H1 (cell line): ENCODE measurements around the gene MBLAC1. TPM values are rescaled to one million over a fixed set of nuclear protein-coding genes. Genes with fewer than 3 reads are reported as not detected.
A peak's percentile ranks its signal among the peaks of the same experiment; 100 is the strongest.

ENCODE experiments used
- CTCF ChIA-PET: fragments of 300-600 bp; sonication (Branson Sonifier 250); formaldehyde crosslinking; loops from one replicate; lab custom pipeline; 2021; ENCODE audit not compliant: partially characterized antibody; lab: Charles Lee
- POLR2A ChIA-PET: fragments of 300-600 bp; sonication (Branson Sonifier 250); formaldehyde crosslinking; loops from one replicate; lab custom pipeline; 2021; ENCODE audit warnings: inconsistent platforms; ENCODE audit not compliant: partially characterized antibody; lab: Charles Lee
- DNase-seq, 2 experiments: peaks; one replicate each; pipeline versions ENCODE4 v3.0.0 to v3.0.0-alpha.2; 2010 to 2022; ENCODE audit warnings: low spot score in 2 of 2, low read depth in 1 of 2, mixed read lengths in 1 of 2
- FAIRE-seq: peaks from 2 replicates; lab custom pipeline; 2011; peaks lifted over from hg19 to GRCh38; lab: Jason Lieb, UNC
- H2AFZ ChIP-seq: 2 replicates; pipeline ENCODE4 v1.8.1; 2012; ENCODE audit warnings: low read length, inconsistent platforms
- H2AK5ac ChIP-seq: 2 replicates; pipeline ENCODE4 v1.6.1; 2013; ENCODE audit warnings: low read depth, low read length
- H2BK120ac ChIP-seq: replicated peaks from 2 replicates; pipeline ENCODE3; 2013; ENCODE audit warnings: low read depth, low read length, inconsistent platforms
- H2BK12ac ChIP-seq: 2 replicates; pipeline ENCODE4 v1.6.1; 2013; ENCODE audit warnings: low read depth, low read length
- H2BK15ac ChIP-seq: 2 replicates; pipeline ENCODE4 v1.6.1; 2013; ENCODE audit warnings: low read length
- H2BK20ac ChIP-seq: 2 replicates; pipeline ENCODE4 v1.6.1; 2013; ENCODE audit warnings: low read length
- H2BK5ac ChIP-seq: 2 replicates; pipeline ENCODE4 v1.6.1; 2013; ENCODE audit warnings: low read depth, low read length
- H3K14ac ChIP-seq: 2 replicates; pipeline ENCODE4 v1.6.1; 2013; ENCODE audit warnings: inconsistent platforms; ENCODE audit not compliant: insufficient read length
- H3K18ac ChIP-seq: 2 replicates; pipeline ENCODE4 v1.6.1; 2013; ENCODE audit warnings: low read length; ENCODE audit errors: extremely low read depth
- H3K23ac ChIP-seq: 2 replicates; pipeline ENCODE4 v1.6.1; 2013; ENCODE audit warnings: inconsistent platforms; ENCODE audit not compliant: insufficient read length
- H3K23me2 ChIP-seq: 2 replicates; pipeline ENCODE4 v1.6.1; 2013; ENCODE audit warnings: low read depth, low read length
- H3K27ac ChIP-seq: 2 replicates; pipeline ENCODE4 v1.6.1; 2011; ENCODE audit warnings: low read depth, low read length, inconsistent platforms
- H3K27me3 ChIP-seq, 4 experiments: replicated peaks in 1 of 4; 1 replicate in 1 of 4; 2 replicates in 3 of 4; pipeline versions ENCODE4 v1.6.1 to v1.8.1; 2011 to 2013; ENCODE audit warnings: low read length in 3 of 4, mild to moderate bottlenecking in 3 of 4, inconsistent platforms in 2 of 4, mixed read lengths in 2 of 4, moderate library complexity in 1 of 4; ENCODE audit not compliant: control insufficient read depth in 3 of 4, insufficient read depth in 3 of 4; ENCODE audit errors: extremely low read depth in 1 of 4
- H3K36me3 ChIP-seq, 4 experiments: 2 replicates each; pipeline versions ENCODE4 v1.6.1 to v1.8.1; 2011 to 2013; ENCODE audit warnings: mild to moderate bottlenecking in 4 of 4, low read length in 3 of 4, moderate library complexity in 2 of 4, control low read depth in 1 of 4, inconsistent platforms in 1 of 4; ENCODE audit not compliant: insufficient read depth in 4 of 4, control insufficient read depth in 2 of 4
- H3K4ac ChIP-seq: replicated peaks from 2 replicates; pipeline ENCODE3; 2013; ENCODE audit warnings: low read length, low read depth, mixed read lengths, inconsistent platforms; ENCODE audit not compliant: insufficient read length
- H3K4me1 ChIP-seq, 4 experiments: replicated peaks in 1 of 4; 1 replicate in 1 of 4; 2 replicates in 3 of 4; pipeline versions ENCODE4 v1.6.1 to v1.8.1; 2011 to 2013; ENCODE audit warnings: low read length in 3 of 4, inconsistent platforms in 2 of 4, mixed read lengths in 1 of 4; ENCODE audit not compliant: insufficient read depth in 4 of 4, control insufficient read depth in 3 of 4
- H3K4me2 ChIP-seq, 2 experiments: 2 replicates each; pipeline versions ENCODE4 v1.6.1 to v1.8.1; 2011 to 2013; ENCODE audit warnings: low read depth in 2 of 2, low read length in 2 of 2, control low read depth in 1 of 2, inconsistent platforms in 1 of 2, mild to moderate bottlenecking in 1 of 2; ENCODE audit not compliant: insufficient read depth in 1 of 2
- H3K4me3 ChIP-seq, 4 experiments: fragments of 200-600, 300-600 bp in 1 of 4; sonication (generic), shearing (Covaris generic), sonication (Bioruptor Twin) in 1 of 4; 2 replicates each; pipeline versions ENCODE4 v1.5.1 to v1.8.1; 2011 to 2016; ENCODE audit warnings: low read length in 4 of 4, low read depth in 3 of 4, control low read depth in 2 of 4, inconsistent platforms in 2 of 4, mild to moderate bottlenecking in 2 of 4, mixed read lengths in 1 of 4, moderate library complexity in 1 of 4; ENCODE audit not compliant: insufficient read depth in 2 of 4; ENCODE audit errors: extremely low read depth in 1 of 4
- H3K56ac ChIP-seq: replicated peaks from 2 replicates; pipeline ENCODE3; 2013; ENCODE audit warnings: low read depth, mild to moderate bottlenecking, mixed read lengths, low read length, inconsistent platforms; ENCODE audit not compliant: insufficient read length
- H3K79me1 ChIP-seq: 2 replicates; pipeline ENCODE4 v1.6.1; 2013; ENCODE audit warnings: low read depth, low read length, control low read depth
- H3K79me2 ChIP-seq, 2 experiments: 2 replicates each; pipeline versions ENCODE4 v1.6.1 to v1.8.1; 2012 to 2013; ENCODE audit warnings: low read length in 2 of 2, mild to moderate bottlenecking in 2 of 2, inconsistent platforms in 1 of 2; ENCODE audit not compliant: insufficient read depth in 2 of 2, control insufficient read depth in 1 of 2
- H3K9ac ChIP-seq, 4 experiments: replicated peaks in 1 of 4; 1 replicate in 1 of 4; 2 replicates in 3 of 4; pipeline versions ENCODE4 v1.6.1 to v1.8.1; 2011 to 2013; ENCODE audit warnings: low read depth in 3 of 4, low read length in 3 of 4, control low read depth in 2 of 4, mild to moderate bottlenecking in 2 of 4, moderate library complexity in 2 of 4, inconsistent platforms in 1 of 4; ENCODE audit errors: extremely low read depth in 1 of 4
- H3K9me3 ChIP-seq, 2 experiments: 2 replicates each; pipeline versions ENCODE4 v1.6.1 to v1.8.1; 2012 to 2013; ENCODE audit warnings: mild to moderate bottlenecking in 2 of 2, moderate library complexity in 2 of 2, control low read depth in 1 of 2, inconsistent platforms in 1 of 2, low read depth in 1 of 2, low read length in 1 of 2, mixed read lengths in 1 of 2; ENCODE audit not compliant: insufficient read depth in 2 of 2
- H4K20me1 ChIP-seq, 2 experiments: replicated peaks in 1 of 2; 2 replicates each; pipeline versions ENCODE3 to v1.8.1; 2011 to 2013; ENCODE audit warnings: inconsistent platforms in 2 of 2, low read length in 2 of 2, mild to moderate bottlenecking in 1 of 2; ENCODE audit not compliant: insufficient read depth in 2 of 2, control insufficient read depth in 1 of 2
- H4K5ac ChIP-seq: 2 replicates; pipeline ENCODE4 v1.6.1; 2013; ENCODE audit warnings: low read length, low read depth, mixed read lengths, inconsistent platforms; ENCODE audit not compliant: insufficient read length
- H4K8ac ChIP-seq: 2 replicates; pipeline ENCODE4 v1.8.0; 2013; ENCODE audit warnings: mild to moderate bottlenecking, moderate library complexity, low read length, inconsistent platforms; ENCODE audit not compliant: insufficient read depth; ENCODE audit errors: extremely low read depth
- H4K91ac ChIP-seq: replicated peaks from 2 replicates; pipeline ENCODE3; 2013; ENCODE audit warnings: low read length, mixed read lengths, inconsistent platforms; ENCODE audit not compliant: insufficient read length
- ASH2L ChIP-seq: fragments of 200-600, 300-600 bp; sonication (generic); IDR thresholded peaks from one replicate; pipeline ENCODE4 v1.7.1; 2017; ENCODE audit warnings: low read length
- ATF2 ChIP-seq: IDR thresholded peaks from 2 replicates; pipeline ENCODE4 v1.6.1; 2012; ENCODE audit warnings: low read length, inconsistent platforms
- CEBPB ChIP-seq: IDR thresholded peaks from 2 replicates; pipeline ENCODE4 v1.6.1; 2012; ENCODE audit warnings: low read depth, low read length
- GTF2F1 ChIP-seq: IDR thresholded peaks from 2 replicates; pipeline ENCODE4 v1.6.1; 2012; ENCODE audit warnings: low read depth, low read length, improper control_type of control experiment, borderline replicate concordance
- RFX5 ChIP-seq: IDR thresholded peaks from 2 replicates; pipeline ENCODE4 v1.6.1; 2011; ENCODE audit warnings: low read depth, low read length, improper control_type of control experiment, borderline replicate concordance
- RNF2 ChIP-seq: fragments of 200-900, 300-1000 bp; sonication (generic); IDR thresholded peaks from 2 replicates; pipeline ENCODE4 v1.7.1; 2016; ENCODE audit warnings: borderline replicate concordance, low read depth, mild to moderate bottlenecking, antibody characterized with exemption, low read length; ENCODE audit not compliant: poor library complexity, severe bottlenecking; ENCODE audit errors: missing control alignments
- SIRT6 ChIP-seq: IDR thresholded peaks from one replicate; pipeline ENCODE4 v1.7.1; 2012; ENCODE audit warnings: low read length, inconsistent platforms
- SIX5 ChIP-seq: IDR thresholded peaks from 2 replicates; pipeline ENCODE4 v1.6.1; 2011; ENCODE audit warnings: mild to moderate bottlenecking, low read depth, low read length
- SP4 ChIP-seq: IDR thresholded peaks from 2 replicates; pipeline ENCODE4 v1.6.1; 2012; ENCODE audit warnings: low read length, inconsistent platforms
- WGBS, 2 experiments: shearing (Covaris generic) in 1 of 2; methylation state at CpG; one replicate each; pipeline versions ENCODE4 v1.1.6 to v1.1.7; 2013 to 2015; ENCODE audit warnings: low lambda C conversion rate in 2 of 2, mixed read lengths in 2 of 2, inconsistent platforms in 1 of 2, low coverage in 1 of 2, missing lambda C conversion rate in 1 of 2; ENCODE audit not compliant: insufficient replicate concordance in 2 of 2, insufficient coverage in 1 of 2, insufficient read length in 1 of 2; ENCODE audit errors: extremely low coverage in 1 of 2, missing lambda C conversion rate in 1 of 2; 5-methylcytosine and 5-hydroxymethylcytosine counted together
- polyA plus RNA-seq, 7 experiments: library from polyadenylated mRNA; depleted of rRNA in 3 of 7; stranded (reverse) in 5 of 7; unstranded in 2 of 7; fragments of >200 nt in 5 of 7; fragments of 200-250 nt in 2 of 7; gene quantifications; 1 replicate in 5 of 7; 2 replicates in 1 of 7; 4 replicates in 1 of 7; pipeline versions ENCODE4 v1.2.1 to v1.2.3, GENCODE V29; 2011 to 2013; ENCODE audit warnings: missing spikeins in 2 of 7, mixed read lengths in 2 of 7
- total RNA-seq: library from RNA; stranded (reverse); fragmentation: NEBNext Ultra II Directional; extraction: Animal tissue kit (Norgen Biotek cat#: 25700); gene quantifications from 2 replicates; pipeline ENCODE4 v1.2.1, GENCODE V29; 2021
- TF ChIP-seq, protein P1 (sequence below): IDR thresholded peaks from 2 replicates; pipeline ENCODE4 v1.6.1; 2012; ENCODE audit warnings: inconsistent platforms
- TF ChIP-seq, protein P2 (sequence below): IDR thresholded peaks from 2 replicates; pipeline ENCODE4 v1.6.1; 2012; ENCODE audit warnings: inconsistent platforms

The MBLAC1 gene
- total and polyA plus RNA-seq, 2 of the 8 experiments (the other 6 are each of a cell fraction or from before 2014, with no cell fraction given) = 1.00 to 1.7 TPM

GRCh38 chr7:100174582-100174981 lies 47.8 kb downstream of the MBLAC1 start:
- Histone ChIP-seq H3K56ac (no peak overlapping the region), H2AK5ac (no peak overlapping the region), H3K4me2 (no peak overlapping the region), H3K27me3 (peaks cover 0 to 13% (median 9%) of the 10 kb centered on the region in 4 experiments; a peak in 6 of 7 replicates), H2BK5ac (no peak overlapping the region), H3K23me2 (peaks cover 13% of the 10 kb centered on the region), H3K4me3 (no peak overlapping the region), H3K4me1 (peaks cover 5 to 19% (median 14%) of the 10 kb centered on the region in 4 experiments), H3K36me3 (peaks cover 0 to 8% (median 1%) of the 10 kb centered on the region in 4 experiments; a peak in 3 of 8 replicates), H4K91ac (no peak overlapping the region), H3K4ac (no peak overlapping the region), H3K23ac (no peak overlapping the region), H3K14ac (no peak overlapping the region), H2BK12ac (no peak overlapping the region), H4K20me1 (peaks cover 0 to 18% of the 10 kb centered on the region in 2 experiments), H2BK20ac (no peak overlapping the region), H3K79me2 (peaks cover 0 to 7% of the 10 kb centered on the region in 2 experiments; a peak in 2 of 4 replicates), H4K8ac (peak overlapping the region; percentile 53; the same call in 1 of the 2 replicates), H3K9me3 (peaks cover 0 to 5% of the 10 kb centered on the region in 2 experiments; a peak in 1 of 4 replicates), H4K5ac (no peak overlapping the region), H3K27ac (no peak overlapping the region), H3K18ac (no peak overlapping the region), H2BK15ac (no peak overlapping the region), H2AFZ (no peak overlapping the region), H2BK120ac (no peak overlapping the region), H3K9ac (no peak overlapping the region), H3K79me1 (no peaks in the 10 kb centered on the region; the same call in 1 of the 2 replicates)
- 94% methylated on average over 5 of the region's 5 CpGs; no CpG with 5 or more reads in 1 of the 2 experiments for WGBS, 2 experiments
- CTCF ChIA-PET = interaction anchor here (0.9 to 1.8 kb wide), 3 partner anchors 9 to 40 kb away, joined by 3 to 5 read pairs (median 4); no protein-coding TSS in a partner anchor
- POLR2A ChIA-PET = interaction anchor here (1.2 to 4.9 kb wide), 2 partner anchors 8 to 32 kb away, joined by 3 to 39 read pairs; partner anchors contain the start of gene GAL3ST4
- DNase-seq (no peak), FAIRE-seq (no peak)
- TF ChIP-seq CEBPB (no peak), ATF2 (no peak), SP4 (no peak), ASH2L (no peak), SIX5 (no peak), RFX5 (no peak), SIRT6 (no peak), RNF2 (no peak), GTF2F1 (no peak)
- TF ChIP-seq, protein P1, sequence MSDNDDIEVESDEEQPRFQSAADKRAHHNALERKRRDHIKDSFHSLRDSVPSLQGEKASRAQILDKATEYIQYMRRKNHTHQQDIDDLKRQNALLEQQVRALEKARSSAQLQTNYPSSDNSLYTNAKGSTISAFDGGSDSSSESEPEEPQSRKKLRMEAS = no peak
- TF ChIP-seq, protein P2, sequence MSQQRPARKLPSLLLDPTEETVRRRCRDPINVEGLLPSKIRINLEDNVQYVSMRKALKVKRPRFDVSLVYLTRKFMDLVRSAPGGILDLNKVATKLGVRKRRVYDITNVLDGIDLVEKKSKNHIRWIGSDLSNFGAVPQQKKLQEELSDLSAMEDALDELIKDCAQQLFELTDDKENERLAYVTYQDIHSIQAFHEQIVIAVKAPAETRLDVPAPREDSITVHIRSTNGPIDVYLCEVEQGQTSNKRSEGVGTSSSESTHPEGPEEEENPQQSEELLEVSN = no peak
